GM23338 (cell line): ENCODE data around the gene ABCC3. TPM values are rescaled to one million over a fixed set of nuclear protein-coding genes. Genes with fewer than 3 reads are reported as not detected.

Experiments
- ATAC-seq: fragments of 200-7000 bp; cut with Tn5 transposase; 3 replicates; pipeline ENCODE4 v1.9.1; 2020
- DNase-seq: peaks from one replicate; pipeline ENCODE4 v3.0.0-alpha.2; 2015; ENCODE audit warnings: low spot score
- H2AFZ ChIP-seq: fragments of 200-600 bp; sonication (generic); 2 replicates; pipeline ENCODE4 v1.8.0; 2016; ENCODE audit warnings: antibody characterized with exemption, mild to moderate bottlenecking, moderate library complexity
- H3F3A ChIP-seq: fragments of 200-600 bp; sonication (generic); replicated peaks from 2 replicates; pipeline ENCODE4 v1.8.0; 2017; ENCODE audit warnings: antibody characterized with exemption, mixed run types, low read depth
- H3K27ac ChIP-seq: fragments of 200-600 bp; sonication (generic); 2 replicates; pipeline ENCODE4 v1.6.1; 2016; ENCODE audit warnings: low read depth
- H3K27me3 ChIP-seq: fragments of 200-600 bp; sonication (generic); 2 replicates; pipeline ENCODE4 v1.8.0; 2016; ENCODE audit warnings: mild to moderate bottlenecking, mixed run types, moderate library complexity; ENCODE audit not compliant: insufficient read depth
- H3K36me3 ChIP-seq: fragments of 200-600 bp; sonication (generic); 2 replicates; pipeline ENCODE4 v1.8.0; 2016; ENCODE audit warnings: mild to moderate bottlenecking; ENCODE audit not compliant: insufficient read depth
- H3K4me1 ChIP-seq: fragments of 200-600 bp; sonication (generic); 2 replicates; pipeline ENCODE4 v1.8.0; 2016; ENCODE audit warnings: mild to moderate bottlenecking, moderate library complexity; ENCODE audit not compliant: insufficient read depth
- H3K4me2 ChIP-seq: fragments of 200-600 bp; sonication (generic); 2 replicates; pipeline ENCODE4 v1.7.1; 2017; ENCODE audit warnings: mixed run types
- H3K4me3 ChIP-seq: fragments of 200-600 bp; sonication (generic); 2 replicates; pipeline ENCODE4 v1.6.1; 2016; ENCODE audit warnings: mixed run types
- H3K79me2 ChIP-seq: fragments of 200-600 bp; sonication (generic); replicated peaks from 2 replicates; pipeline ENCODE4 v1.8.0; 2017; ENCODE audit warnings: mild to moderate bottlenecking; ENCODE audit not compliant: insufficient read depth
- H3K9me2 ChIP-seq: fragments of 200-600 bp; sonication (generic); 2 replicates; pipeline ENCODE4 v1.8.0; 2017; ENCODE audit not compliant: insufficient read depth
- H4K20me1 ChIP-seq: fragments of 200-600 bp; sonication (generic); replicated peaks from 2 replicates; pipeline ENCODE4 v1.8.0; 2017; ENCODE audit warnings: mild to moderate bottlenecking; ENCODE audit not compliant: insufficient read depth
- H3K27ac Mint-ChIP-seq: 2 replicates; pipeline ENCODE4 v1.8.0; 2020; ENCODE audit warnings: inconsistent platforms, mild to moderate bottlenecking, moderate library complexity, mixed read lengths
- H3K27me3 Mint-ChIP-seq: 3 replicates; pipeline ENCODE4 v1.8.0; 2022; ENCODE audit warnings: low read depth, mild to moderate bottlenecking, moderate library complexity, mixed read lengths, inconsistent platforms; ENCODE audit not compliant: insufficient read depth, poor library complexity
- H3K36me3 Mint-ChIP-seq: 3 replicates; pipeline ENCODE4 v1.8.0; 2021; ENCODE audit warnings: low read depth, mild to moderate bottlenecking, inconsistent platforms, moderate library complexity, mixed read lengths
- H3K4me1 Mint-ChIP-seq: 3 replicates; pipeline ENCODE4 v1.8.0; 2020; ENCODE audit warnings: mild to moderate bottlenecking, inconsistent platforms, mixed read lengths
- H3K4me3 Mint-ChIP-seq: 3 replicates; pipeline ENCODE4 v1.8.0; 2021; ENCODE audit warnings: moderate library complexity, mild to moderate bottlenecking, inconsistent platforms, mixed read lengths
- H3K9me3 Mint-ChIP-seq: 3 replicates; pipeline ENCODE4 v1.8.0; 2020; ENCODE audit warnings: moderate library complexity, mild to moderate bottlenecking, inconsistent platforms, mixed read lengths
- CREB1 ChIP-seq: fragments of 250-450 bp; sonication (Bioruptor Pico); IDR thresholded peaks from 2 replicates; pipeline ENCODE4 v1.5.0; 2020; ENCODE audit warnings: low read depth, mild to moderate bottlenecking, moderate library complexity
- EZH2 ChIP-seq: fragments of 200-600 bp; sonication (generic); IDR thresholded peaks from one replicate; pipeline ENCODE4 v1.8.0; 2017; ENCODE audit warnings: antibody characterized with exemption, mild to moderate bottlenecking, low read depth; ENCODE audit not compliant: unreplicated experiment
- JUNB ChIP-seq: IDR thresholded peaks from one replicate; pipeline ENCODE4 v1.6.1; 2016; ENCODE audit warnings: antibody characterized with exemption; ENCODE audit not compliant: unreplicated experiment
- POLR2AphosphoS5 ChIP-seq: IDR thresholded peaks from 2 replicates; pipeline ENCODE4 v1.6.1; 2016; ENCODE audit warnings: antibody characterized with exemption, low read depth
- STAT1 ChIP-seq: IDR thresholded peaks from one replicate; pipeline ENCODE4 v1.6.1; 2016; ENCODE audit warnings: antibody characterized with exemption; ENCODE audit not compliant: unreplicated experiment
- ZNF114 ChIP-seq: fragments of 250-450 bp; sonication (Bioruptor Pico); IDR thresholded peaks from 2 replicates; pipeline ENCODE4 v1.5.0; 2020; ENCODE audit warnings: mild to moderate bottlenecking, moderate library complexity
- ZNF331 ChIP-seq: fragments of 250-450 bp; sonication (Bioruptor Pico); IDR thresholded peaks from 2 replicates; pipeline ENCODE4 v1.5.0; 2020; ENCODE audit warnings: low read depth, mild to moderate bottlenecking, moderate library complexity
- polyA plus RNA-seq: library from polyadenylated mRNA; unstranded; fragments of >200 nt; fragmentation: Nextera tagmentation; extraction: Ambion mirVana; gene quantifications from 2 replicates; pipeline ENCODE4 v1.2.1, GENCODE V29; 2016
- total RNA-seq: library from RNA; depleted of rRNA; stranded (reverse); fragments of >200 nt; shearing (Covaris generic); gene quantifications from 2 replicates; pipeline ENCODE4 v1.2.3, GENCODE V29; 2014
- TF ChIP-seq, protein P1 (sequence below): IDR thresholded peaks from one replicate; pipeline ENCODE4 v1.6.1; 2018; ENCODE audit warnings: antibody characterized with exemption; ENCODE audit not compliant: unreplicated experiment
- TF ChIP-seq, protein P2 (sequence below): IDR thresholded peaks from 2 replicates; pipeline ENCODE4 v1.6.1; 2016; ENCODE audit warnings: antibody characterized with exemption
- TF ChIP-seq, protein P3 (sequence below), 2 experiments: fragments of 200-600 bp in 1 of 2; sonication (generic) in 1 of 2; conservative IDR thresholded peaks; 2 replicates each; pipeline versions ENCODE4 v1.5.1 to v1.6.1; 2016 to 2017; ENCODE audit warnings: antibody characterized with exemption in 2 of 2, low read depth in 2 of 2, mild to moderate bottlenecking in 2 of 2, moderate library complexity in 1 of 2

Gene ABCC3
- total and polyA plus RNA-seq, 2 experiments from 2014 or later: not detected

DNA sequence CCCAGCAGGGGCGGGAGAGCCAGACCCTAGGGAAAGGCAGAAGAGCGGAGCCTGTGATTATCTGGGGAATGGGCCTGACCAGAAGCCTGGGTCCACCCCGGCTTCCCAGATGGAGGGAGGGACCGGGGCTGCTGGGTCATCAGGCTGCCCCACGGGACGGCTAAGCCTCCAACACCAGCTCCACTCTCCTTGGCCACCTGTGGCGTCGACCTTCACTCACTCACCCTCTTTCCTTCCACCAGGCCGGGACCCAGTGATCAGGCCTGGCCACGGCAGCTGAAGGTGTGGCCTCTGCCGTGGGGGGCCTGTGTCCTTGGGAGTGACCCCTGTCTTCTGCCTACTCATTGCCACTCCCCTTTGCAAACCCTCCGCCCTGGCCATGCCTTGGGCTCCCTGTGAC, 22.4 kb upstream of the ABCC3 start:
- Mint-ChIP-seq H3K4me3 (no peak overlapping the region), H3K9me3 (no peaks in the 10 kb centered on the region), H3K27ac (no peak overlapping the region), H3K27me3 (peaks cover 4% of the 10 kb centered on the region), H3K4me1 (peaks cover 18% of the 10 kb centered on the region), H3K36me3 (no peaks in the 10 kb centered on the region; the same call in 1 of the 3 replicates)
- no peak for ATAC-seq
- H3K4me1 ChIP-seq: peaks cover 4% of the 10 kb centered on the region; the same call in 1 of the 2 replicates
- H3K27me3 ChIP-seq: no peaks in the 10 kb centered on the region
- no peak overlapping the region for H3K4me3 ChIP-seq
- H2AFZ ChIP-seq: no peak overlapping the region
- no peaks in the 10 kb centered on the region for H3K9me2 ChIP-seq
- no peaks in the 10 kb centered on the region for H3K79me2 ChIP-seq
- no peak overlapping the region for H3K4me2 ChIP-seq
- no peak overlapping the region for H3K27ac ChIP-seq
- H4K20me1 ChIP-seq: no peaks in the 10 kb centered on the region
- H3K36me3 ChIP-seq: no peaks in the 10 kb centered on the region
- TF ChIP-seq EZH2: no peak
- no peak for TF ChIP-seq ZNF114 (CRISPR knock-in tag)
- no peak for TF ChIP-seq STAT1
- no peak for TF ChIP-seq ZNF331 (CRISPR knock-in tag)
- no peak for TF ChIP-seq CREB1 (CRISPR knock-in tag)
- no peak for TF ChIP-seq POLR2AphosphoS5
- TF ChIP-seq, protein P1, sequence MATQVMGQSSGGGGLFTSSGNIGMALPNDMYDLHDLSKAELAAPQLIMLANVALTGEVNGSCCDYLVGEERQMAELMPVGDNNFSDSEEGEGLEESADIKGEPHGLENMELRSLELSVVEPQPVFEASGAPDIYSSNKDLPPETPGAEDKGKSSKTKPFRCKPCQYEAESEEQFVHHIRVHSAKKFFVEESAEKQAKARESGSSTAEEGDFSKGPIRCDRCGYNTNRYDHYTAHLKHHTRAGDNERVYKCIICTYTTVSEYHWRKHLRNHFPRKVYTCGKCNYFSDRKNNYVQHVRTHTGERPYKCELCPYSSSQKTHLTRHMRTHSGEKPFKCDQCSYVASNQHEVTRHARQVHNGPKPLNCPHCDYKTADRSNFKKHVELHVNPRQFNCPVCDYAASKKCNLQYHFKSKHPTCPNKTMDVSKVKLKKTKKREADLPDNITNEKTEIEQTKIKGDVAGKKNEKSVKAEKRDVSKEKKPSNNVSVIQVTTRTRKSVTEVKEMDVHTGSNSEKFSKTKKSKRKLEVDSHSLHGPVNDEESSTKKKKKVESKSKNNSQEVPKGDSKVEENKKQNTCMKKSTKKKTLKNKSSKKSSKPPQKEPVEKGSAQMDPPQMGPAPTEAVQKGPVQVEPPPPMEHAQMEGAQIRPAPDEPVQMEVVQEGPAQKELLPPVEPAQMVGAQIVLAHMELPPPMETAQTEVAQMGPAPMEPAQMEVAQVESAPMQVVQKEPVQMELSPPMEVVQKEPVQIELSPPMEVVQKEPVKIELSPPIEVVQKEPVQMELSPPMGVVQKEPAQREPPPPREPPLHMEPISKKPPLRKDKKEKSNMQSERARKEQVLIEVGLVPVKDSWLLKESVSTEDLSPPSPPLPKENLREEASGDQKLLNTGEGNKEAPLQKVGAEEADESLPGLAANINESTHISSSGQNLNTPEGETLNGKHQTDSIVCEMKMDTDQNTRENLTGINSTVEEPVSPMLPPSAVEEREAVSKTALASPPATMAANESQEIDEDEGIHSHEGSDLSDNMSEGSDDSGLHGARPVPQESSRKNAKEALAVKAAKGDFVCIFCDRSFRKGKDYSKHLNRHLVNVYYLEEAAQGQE: no peak
- TF ChIP-seq, protein P2, sequence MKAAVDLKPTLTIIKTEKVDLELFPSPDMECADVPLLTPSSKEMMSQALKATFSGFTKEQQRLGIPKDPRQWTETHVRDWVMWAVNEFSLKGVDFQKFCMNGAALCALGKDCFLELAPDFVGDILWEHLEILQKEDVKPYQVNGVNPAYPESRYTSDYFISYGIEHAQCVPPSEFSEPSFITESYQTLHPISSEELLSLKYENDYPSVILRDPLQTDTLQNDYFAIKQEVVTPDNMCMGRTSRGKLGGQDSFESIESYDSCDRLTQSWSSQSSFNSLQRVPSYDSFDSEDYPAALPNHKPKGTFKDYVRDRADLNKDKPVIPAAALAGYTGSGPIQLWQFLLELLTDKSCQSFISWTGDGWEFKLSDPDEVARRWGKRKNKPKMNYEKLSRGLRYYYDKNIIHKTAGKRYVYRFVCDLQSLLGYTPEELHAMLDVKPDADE: no peak
- TF ChIP-seq JUNB: no peak
- DNase-seq: no peak
- no peaks in the 10 kb centered on the region for H3F3A ChIP-seq

DNA sequence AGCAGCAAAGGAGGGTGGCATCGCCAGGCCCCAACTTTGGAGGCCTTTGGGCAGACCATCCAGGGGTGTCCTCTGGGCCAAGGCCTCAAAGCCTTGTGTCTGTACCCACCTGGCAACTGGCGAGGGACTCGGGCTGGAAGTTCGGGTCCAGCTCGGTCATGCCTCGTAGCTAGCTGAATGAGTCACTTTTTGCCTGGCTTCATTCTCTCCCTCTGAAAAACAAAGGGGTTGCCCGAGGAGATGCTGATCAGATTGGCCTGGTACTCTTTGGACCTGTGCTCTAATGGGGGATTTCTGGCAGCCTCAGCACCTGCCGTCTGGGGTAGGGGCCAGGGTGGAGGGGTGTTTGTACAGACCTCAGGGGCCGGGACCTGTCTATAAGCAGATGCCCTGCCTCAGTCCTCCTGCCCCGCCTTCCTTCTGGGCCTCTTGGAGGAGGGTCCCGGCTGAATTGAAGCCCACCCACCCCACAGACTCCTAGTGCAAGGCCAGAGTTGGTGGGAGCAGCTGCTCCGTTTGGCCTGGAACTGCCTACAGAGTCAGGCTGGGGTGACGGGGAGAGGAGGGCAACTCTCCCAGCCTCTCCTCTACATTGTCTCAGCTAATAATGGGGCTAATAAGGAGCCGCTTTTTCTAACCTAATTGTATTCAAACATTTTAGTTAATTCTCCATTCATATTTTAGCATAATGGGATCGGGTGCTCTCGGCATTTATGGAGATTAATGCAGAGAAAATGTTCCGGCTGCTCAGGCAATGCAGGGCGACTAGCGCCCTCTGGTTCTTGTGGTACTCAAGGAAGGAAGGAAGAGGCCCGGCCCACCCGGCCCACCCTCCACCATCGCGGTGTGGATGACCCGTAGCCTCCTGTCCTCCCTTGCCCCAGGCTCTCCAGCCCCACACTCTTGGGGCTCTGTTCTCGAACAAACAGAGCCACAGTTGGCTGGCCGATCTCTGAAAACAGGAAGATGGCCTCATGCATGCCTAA, 21.4 kb upstream of the ABCC3 start:
- ATAC-seq (peak; percentile 32), DNase-seq (no peak)
- Mint-ChIP-seq H3K9me3 (no peaks in the 10 kb centered on the region), H3K4me3 (no peak overlapping the region), H3K27ac (no peak overlapping the region), H3K36me3 (no peaks in the 10 kb centered on the region; the same call in 1 of the 3 replicates), H3K4me1 (peaks cover 17% of the 10 kb centered on the region), H3K27me3 (peaks cover 2% of the 10 kb centered on the region)
- Histone ChIP-seq H3K79me2 (no peaks in the 10 kb centered on the region), H3K4me1 (peaks cover 4% of the 10 kb centered on the region; the same call in 1 of the 2 replicates), H4K20me1 (no peaks in the 10 kb centered on the region), H3K4me2 (no peak overlapping the region), H3F3A (no peaks in the 10 kb centered on the region), H3K9me2 (no peaks in the 10 kb centered on the region), H3K27ac (no peak overlapping the region), H3K4me3 (no peak overlapping the region), H2AFZ (no peak overlapping the region), H3K27me3 (no peaks in the 10 kb centered on the region), H3K36me3 (no peaks in the 10 kb centered on the region)
- TF ChIP-seq CREB1 (CRISPR knock-in tag) (no peak), POLR2AphosphoS5 (no peak), STAT1 (no peak)
- TF ChIP-seq, protein P3, sequence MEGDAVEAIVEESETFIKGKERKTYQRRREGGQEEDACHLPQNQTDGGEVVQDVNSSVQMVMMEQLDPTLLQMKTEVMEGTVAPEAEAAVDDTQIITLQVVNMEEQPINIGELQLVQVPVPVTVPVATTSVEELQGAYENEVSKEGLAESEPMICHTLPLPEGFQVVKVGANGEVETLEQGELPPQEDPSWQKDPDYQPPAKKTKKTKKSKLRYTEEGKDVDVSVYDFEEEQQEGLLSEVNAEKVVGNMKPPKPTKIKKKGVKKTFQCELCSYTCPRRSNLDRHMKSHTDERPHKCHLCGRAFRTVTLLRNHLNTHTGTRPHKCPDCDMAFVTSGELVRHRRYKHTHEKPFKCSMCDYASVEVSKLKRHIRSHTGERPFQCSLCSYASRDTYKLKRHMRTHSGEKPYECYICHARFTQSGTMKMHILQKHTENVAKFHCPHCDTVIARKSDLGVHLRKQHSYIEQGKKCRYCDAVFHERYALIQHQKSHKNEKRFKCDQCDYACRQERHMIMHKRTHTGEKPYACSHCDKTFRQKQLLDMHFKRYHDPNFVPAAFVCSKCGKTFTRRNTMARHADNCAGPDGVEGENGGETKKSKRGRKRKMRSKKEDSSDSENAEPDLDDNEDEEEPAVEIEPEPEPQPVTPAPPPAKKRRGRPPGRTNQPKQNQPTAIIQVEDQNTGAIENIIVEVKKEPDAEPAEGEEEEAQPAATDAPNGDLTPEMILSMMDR (conservative IDR thresholded peaks at IDR 0.05; ENCODE audit: low read depth in 2 of 2): peak; percentile 34 to 61; a peak in 3 of 4 replicates
